Measurements from ENCODE around the gene GSTCD. TPM values are rescaled to one million over a fixed set of nuclear protein-coding genes. Genes with fewer than 3 reads are reported as not detected.
A peak's percentile ranks its signal among the peaks of the same experiment; 100 is the strongest.

GSTCD gene
- total and polyA plus RNA-seq, 2 experiments from 2014 or later = 11.3 to 39.1 TPM

- H4K20me1 ChIP-seq (replicated peaks; ENCODE audit: insufficient read depth) = no peaks in the 10 kb centered on the region
- peaks cover 12% of the 10 kb centered on the region; the same call in 2 of the 3 replicates for H3K9me3 Mint-ChIP-seq
- no peak overlapping the region for H3K4me2 ChIP-seq
- peaks cover 5% of the 10 kb centered on the region; the same call in 1 of the 2 replicates for H3K36me3 ChIP-seq (ENCODE audit: insufficient read depth)
- no peaks in the 10 kb centered on the region for H3K27me3 ChIP-seq (ENCODE audit: insufficient read depth)
- no peak for TF ChIP-seq REST (IDR thresholded peaks at IDR 0.05; ENCODE audit: unreplicated experiment)
- no peak for TF ChIP-seq ZNF462 (CRISPR knock-in tag; IDR thresholded peaks at IDR 0.05)
- TF ChIP-seq POLR2AphosphoS5 (IDR thresholded peaks at IDR 0.05; ENCODE audit: low read depth) = no peak
- TF ChIP-seq STAT1 (IDR thresholded peaks at IDR 0.05; ENCODE audit: unreplicated experiment) = no peak
- TF ChIP-seq CTCF (conservative IDR thresholded peaks at IDR 0.05; ENCODE audit: low read depth in 2 of 2) = no peak
- no peak for TF ChIP-seq ZNF114 (CRISPR knock-in tag; IDR thresholded peaks at IDR 0.05)
- no peaks in the 10 kb centered on the region for H3K9me2 ChIP-seq (ENCODE audit: insufficient read depth)
- DNase-seq (ENCODE audit: low spot score) (peak; percentile 24), ATAC-seq (no peak; the same call in 2 of the 3 replicates)
- H3K27ac ChIP-seq (ENCODE audit: low read depth) = no peak overlapping the region
- no peaks in the 10 kb centered on the region for H3K4me1 ChIP-seq (ENCODE audit: insufficient read depth)
- no peaks in the 10 kb centered on the region for H3F3A ChIP-seq (replicated peaks; ENCODE audit: low read depth)
- no peak overlapping the region for H2AFZ ChIP-seq
- H3K4me1 Mint-ChIP-seq = peaks cover 8% of the 10 kb centered on the region
- H3K4me3 Mint-ChIP-seq = no peak overlapping the region
- no peak overlapping the region for H3K4me3 ChIP-seq
- no peak overlapping the region; the same call in 1 of the 2 replicates for H3K27ac Mint-ChIP-seq
- H3K79me2 ChIP-seq (replicated peaks; ENCODE audit: insufficient read depth) = peaks cover 3% of the 10 kb centered on the region; the same call in 1 of the 2 replicates
- no peaks in the 10 kb centered on the region for H3K27me3 Mint-ChIP-seq (ENCODE audit: insufficient read depth, low read depth, poor library complexity)
- peaks cover 20% of the 10 kb centered on the region for H3K36me3 Mint-ChIP-seq (ENCODE audit: low read depth)
Measured at GRCh38 chr4:105765690-105766407, 57.3 kb downstream of the GSTCD start.

Measured in GM23338 (cell line).